ENCODE measurements around the gene VDAC1.
"Not testable (repeated sequence)": the region's sequence is repeated elsewhere in the genome, so short reads cannot be mapped to it uniquely, and the experiment has no call there.

The VDAC1 gene

DNA sequence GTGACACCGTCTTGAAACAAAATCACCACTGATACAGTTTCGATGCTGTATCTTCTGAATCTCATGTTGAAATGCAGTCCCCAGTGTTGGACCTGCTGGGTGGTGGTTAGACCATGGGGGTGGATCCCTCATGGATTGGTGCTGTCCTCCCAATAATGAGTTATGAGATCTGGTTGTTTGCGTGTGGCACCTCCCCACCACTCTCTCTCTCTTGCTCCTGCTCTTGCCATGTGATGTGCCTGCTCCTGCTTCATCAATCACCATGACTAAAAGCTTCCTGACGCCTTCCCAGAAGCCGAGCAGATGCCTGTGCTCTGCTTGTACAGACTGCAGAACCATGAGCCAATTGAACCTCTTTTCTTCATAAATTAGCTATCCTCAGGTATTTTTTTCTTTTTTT is 21.1 kb downstream of the VDAC1 start:
- Histone ChIP-seq H4K20me1 (peaks cover 27 to 97% (median 90%) of the 10 kb centered on the region in 11 experiments; a peak in 20 of 22 replicates), H3K9me3 (replicated peaks in 1 of 11) (no peaks in the 10 kb centered on the region), H3K4me3 (no peak overlapping the region), H3K4me2 (peak overlapping the region in 7 of 11 experiments; percentile 41 to 100 (median 97); a peak in 12 of 22 replicates), H3K9ac (peak overlapping the region in 2 of 11 experiments; percentile 23 to 27; a peak in 1 of 22 replicates), H3K36me3 (peaks cover 85 to 100% (median 92%) of the 10 kb centered on the region in 11 experiments), H3K27ac (peak overlapping the region in 3 of 11 experiments; percentile 3 to 24 (median 24); a peak in 4 of 22 replicates), H3K27me3 (no peaks in the 10 kb centered on the region), H3K4me1 (peaks cover 22 to 97% (median 77%) of the 10 kb centered on the region in 10 experiments)
- TF ChIP-seq Cebpa-rat (IDR thresholded peaks at IDR 0.05): no peak

DNA sequence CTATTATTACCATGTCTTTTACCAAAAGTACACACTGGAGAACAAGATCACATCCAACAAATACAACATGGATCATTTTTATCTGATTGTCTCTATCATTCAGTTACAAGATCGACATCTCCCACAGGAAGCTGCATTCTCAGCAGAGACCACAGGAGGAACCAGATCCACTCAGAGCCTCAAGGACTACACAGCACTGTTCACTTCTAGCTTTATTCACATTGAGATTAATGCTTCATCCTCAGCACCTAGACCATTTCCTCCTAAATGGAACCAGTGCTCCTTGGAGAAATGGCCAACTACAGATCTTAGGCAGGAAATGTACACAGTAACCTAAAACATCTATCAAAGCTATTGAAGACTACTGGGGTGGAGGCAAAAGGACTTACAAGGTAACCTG is 23.1 kb downstream of the VDAC1 start:
- no peak for TF ChIP-seq Cebpa-rat (IDR thresholded peaks at IDR 0.05)
- Histone ChIP-seq H3K9me3 (replicated peaks in 1 of 11) (no peaks in the 10 kb centered on the region), H3K4me1 (peaks cover 41 to 82% (median 74%) of the 10 kb centered on the region in 10 experiments), H3K4me2 (peak overlapping the region in 8 of 11 experiments; percentile 10 to 97 (median 58); a peak in 13 of 22 replicates), H3K36me3 (peaks cover 75 to 95% (median 87%) of the 10 kb centered on the region in 11 experiments), H4K20me1 (peaks cover 38 to 95% (median 85%) of the 10 kb centered on the region in 11 experiments; a peak in 20 of 22 replicates), H3K4me3 (no peak overlapping the region), H3K27me3 (no peaks in the 10 kb centered on the region), H3K9ac (peak overlapping the region in 3 of 11 experiments; percentile 1 to 43 (median 2); a peak in 4 of 22 replicates), H3K27ac (peak overlapping the region in 2 of 11 experiments; percentile 3 to 32; a peak in 2 of 22 replicates)

DNA sequence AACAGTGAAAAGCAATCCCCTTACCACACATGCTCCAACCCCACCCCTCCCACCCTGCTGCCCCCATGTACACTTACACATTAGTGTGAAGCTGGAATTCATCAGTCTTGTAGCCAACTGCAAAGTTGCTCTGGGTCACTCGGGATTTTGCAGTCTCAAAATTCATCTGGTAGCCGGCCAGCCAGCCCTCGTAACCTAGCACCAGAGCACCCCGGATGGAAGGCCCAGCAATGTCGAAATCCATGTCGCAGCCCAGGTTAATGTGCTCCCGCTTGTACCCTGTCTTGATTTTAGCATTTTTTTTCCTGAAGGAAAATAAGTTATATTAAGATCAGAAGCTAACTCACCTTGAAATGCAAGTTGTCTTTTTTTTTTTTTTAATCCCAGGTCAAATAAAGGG is 24.1 kb downstream of the VDAC1 start:
- H3K4me3 ChIP-seq: no peak overlapping the region
- H3K36me3 ChIP-seq: peaks cover 77 to 99% (median 92%) of the 10 kb centered on the region in 11 experiments
- H3K9ac ChIP-seq: peak overlapping the region in 4 of 11 experiments; percentile 2 to 43 (median 6); a peak in 1 of 22 replicates
- peak overlapping the region in 2 of 11 experiments; percentile 18 to 32; a peak in 2 of 22 replicates for H3K27ac ChIP-seq
- TF ChIP-seq Cebpa-rat (IDR thresholded peaks at IDR 0.05): no peak
- H3K4me2 ChIP-seq: peak overlapping the region in 5 of 11 experiments; percentile 51 to 97 (median 66); a peak in 9 of 22 replicates
- no peaks in the 10 kb centered on the region for H3K27me3 ChIP-seq
- H3K9me3 ChIP-seq (replicated peaks in 1 of 11): no peaks in the 10 kb centered on the region
- peaks cover 40 to 71% (median 63%) of the 10 kb centered on the region in 10 experiments for H3K4me1 ChIP-seq
- H4K20me1 ChIP-seq: peaks cover 36 to 93% (median 79%) of the 10 kb centered on the region in 11 experiments; a peak in 19 of 22 replicates

DNA sequence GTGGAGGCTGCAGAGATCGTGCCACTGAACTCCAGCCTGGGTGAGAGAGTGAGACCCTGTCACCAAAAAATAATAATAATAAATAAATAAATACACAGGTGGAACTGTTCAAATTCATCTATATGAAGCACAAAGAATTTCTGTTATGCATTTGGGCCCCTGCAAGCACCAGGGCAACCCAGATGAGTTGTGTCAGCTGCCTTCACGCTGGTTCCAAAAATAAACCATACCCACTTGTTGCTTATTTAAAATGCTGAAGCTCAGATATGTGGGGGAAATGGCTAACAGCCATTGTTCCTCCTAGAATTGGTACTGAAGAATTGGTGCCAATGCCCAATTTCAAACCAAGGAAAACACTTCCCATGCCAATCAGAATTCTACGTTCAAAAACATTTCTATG is 25.8 kb downstream of the VDAC1 start:
- H3K27me3 ChIP-seq: no peaks in the 10 kb centered on the region
- peaks cover 37 to 54% (median 46%) of the 10 kb centered on the region in 10 experiments for H3K4me1 ChIP-seq
- peaks cover 26 to 88% (median 62%) of the 10 kb centered on the region in 11 experiments; a peak in 17 of 22 replicates for H4K20me1 ChIP-seq
- H3K9ac ChIP-seq: peak overlapping the region in 4 of 11 experiments; percentile 38 to 64 (median 50); a peak in 2 of 22 replicates
- H3K27ac ChIP-seq: peak overlapping the region in 3 of 11 experiments; percentile 67 to 81 (median 76); a peak in 5 of 22 replicates
- TF ChIP-seq Cebpa-rat (IDR thresholded peaks at IDR 0.05): no peak
- H3K9me3 ChIP-seq (replicated peaks in 1 of 11): no peaks in the 10 kb centered on the region
- no peak overlapping the region for H3K4me3 ChIP-seq
- H3K4me2 ChIP-seq: peak overlapping the region in 4 of 11 experiments; percentile 69 to 87 (median 83); a peak in 9 of 22 replicates
- H3K36me3 ChIP-seq: peaks cover 77 to 99% (median 94%) of the 10 kb centered on the region in 11 experiments

DNA sequence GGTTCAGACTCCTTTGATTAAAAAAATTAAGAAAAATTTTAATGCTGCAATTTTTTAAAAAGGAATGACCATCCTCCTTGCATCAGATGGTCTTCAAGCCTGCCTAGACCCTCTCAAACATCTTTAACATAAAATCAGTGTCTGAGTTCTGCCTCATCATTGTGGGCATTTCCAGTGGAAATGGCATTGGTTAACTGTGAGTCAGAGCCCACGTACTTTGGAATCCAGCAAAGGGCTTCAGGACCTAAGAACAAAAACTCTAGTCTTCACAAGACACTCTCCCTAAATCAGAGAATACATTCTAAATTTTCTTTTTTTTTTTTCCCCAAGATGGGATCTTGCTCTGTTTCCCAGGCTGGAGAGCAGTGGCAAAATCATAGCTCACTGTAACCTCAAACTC is 26.9 kb downstream of the VDAC1 start:
- Histone ChIP-seq H3K36me3 (peaks cover 77 to 99% (median 94%) of the 10 kb centered on the region in 11 experiments), H3K4me2 (peak overlapping the region in 7 of 11 experiments; percentile 20 to 87 (median 71); a peak in 13 of 22 replicates), H3K9me3 (replicated peaks in 1 of 11) (no peaks in the 10 kb centered on the region), H3K9ac (peak overlapping the region in 9 of 11 experiments; percentile 10 to 64 (median 43); a peak in 14 of 22 replicates), H3K27me3 (no peaks in the 10 kb centered on the region), H3K4me1 (peaks cover 29 to 47% (median 40%) of the 10 kb centered on the region in 10 experiments), H3K27ac (peak overlapping the region; percentile 11 to 81 (median 54); a peak in 18 of 22 replicates), H3K4me3 (0 out of 20 replicates have a peak overlapping the region, but pooled peaks of 1 of the 10 experiments have one; percentile 2), H4K20me1 (peaks cover 26 to 82% (median 59%) of the 10 kb centered on the region in 11 experiments; a peak in 17 of 22 replicates)
- TF ChIP-seq Cebpa-rat (IDR thresholded peaks at IDR 0.05): no peak

DNA sequence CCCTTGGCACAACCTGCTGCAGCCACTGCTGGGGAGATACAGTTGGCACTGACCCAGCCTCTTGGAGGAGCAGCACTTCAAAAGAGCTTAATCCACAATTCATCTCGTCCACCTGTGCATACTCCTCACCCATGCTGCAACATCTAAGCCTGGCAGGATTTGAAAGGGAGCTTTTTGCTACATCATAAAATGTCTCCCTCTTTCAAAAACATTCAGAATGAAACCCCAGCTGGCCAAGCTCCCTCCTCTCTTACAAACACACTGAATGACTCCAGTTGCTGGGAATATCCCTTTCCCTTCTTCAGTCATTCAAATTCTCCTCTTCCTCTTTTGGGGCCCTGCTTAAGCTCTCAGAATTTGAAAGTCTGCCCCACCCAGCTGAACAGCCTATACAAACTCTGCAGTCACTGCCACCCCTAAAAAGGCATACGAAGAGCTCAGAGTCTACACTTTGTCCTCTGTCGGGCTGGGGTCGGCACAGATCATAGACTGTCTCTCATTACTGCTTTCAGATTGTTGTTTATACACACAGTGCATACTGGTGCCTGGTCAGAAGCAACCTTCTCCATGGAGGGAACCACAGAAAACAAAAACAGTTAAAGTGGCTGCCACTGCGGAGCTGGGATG is 27.5 kb downstream of the VDAC1 start:
- H3K27ac ChIP-seq: peak overlapping the region in 10 of 11 experiments; percentile 32 to 81 (median 59); a peak in 18 of 22 replicates
- peaks cover 23 to 45% (median 38%) of the 10 kb centered on the region in 10 experiments for H3K4me1 ChIP-seq
- peak overlapping the region in 6 of 11 experiments; percentile 34 to 87 (median 76); a peak in 11 of 22 replicates for H3K4me2 ChIP-seq
- H3K4me3 ChIP-seq: 0 out of 20 replicates have a peak overlapping the region, but pooled peaks of 1 of the 10 experiments have one; percentile 2
- peak overlapping the region in 9 of 11 experiments; percentile 17 to 64 (median 51); a peak in 14 of 22 replicates for H3K9ac ChIP-seq
- H3K9me3 ChIP-seq (replicated peaks in 1 of 11): no peaks in the 10 kb centered on the region
- TF ChIP-seq Cebpa-rat (IDR thresholded peaks at IDR 0.05): no peak
- H3K27me3 ChIP-seq: no peaks in the 10 kb centered on the region
- peaks cover 77 to 99% (median 94%) of the 10 kb centered on the region in 11 experiments for H3K36me3 ChIP-seq
- peaks cover 26 to 79% (median 56%) of the 10 kb centered on the region in 11 experiments; a peak in 17 of 22 replicates for H4K20me1 ChIP-seq

DNA sequence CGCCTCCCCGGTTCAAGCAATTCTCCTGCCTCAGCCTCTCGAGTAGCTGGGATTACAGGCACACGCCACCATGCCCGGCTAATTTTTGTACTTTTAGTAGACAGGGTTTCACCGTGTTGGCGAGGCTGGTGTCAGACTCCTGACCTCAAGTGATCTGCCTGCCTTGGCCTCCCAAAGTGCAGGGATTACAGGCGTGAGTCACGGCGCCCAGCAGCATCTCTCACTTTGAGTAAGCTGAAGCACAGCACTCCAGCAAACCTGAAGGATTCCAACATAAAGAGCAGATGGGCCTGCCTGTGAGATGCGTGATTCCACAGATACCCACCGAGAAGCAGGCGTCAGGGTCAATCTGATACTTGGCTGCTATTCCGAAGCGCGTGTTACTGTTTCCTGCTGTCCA is 29.2 kb downstream of the VDAC1 start:
- not testable (repeated sequence) for H3K9me3 ChIP-seq (replicated peaks in 1 of 11); H3K27ac ChIP-seq; H3K9ac ChIP-seq; H3K27me3 ChIP-seq; H3K4me3 ChIP-seq; H3K4me2 ChIP-seq
- H4K20me1 ChIP-seq: peaks cover 11 to 62% (median 40%) of the 10 kb centered on the region in 11 experiments; a peak in 17 of 22 replicates
- H3K4me1 ChIP-seq: peaks cover 11 to 47% (median 29%) of the 10 kb centered on the region in 10 experiments
- peaks cover 71 to 100% (median 92%) of the 10 kb centered on the region in 11 experiments for H3K36me3 ChIP-seq

DNA sequence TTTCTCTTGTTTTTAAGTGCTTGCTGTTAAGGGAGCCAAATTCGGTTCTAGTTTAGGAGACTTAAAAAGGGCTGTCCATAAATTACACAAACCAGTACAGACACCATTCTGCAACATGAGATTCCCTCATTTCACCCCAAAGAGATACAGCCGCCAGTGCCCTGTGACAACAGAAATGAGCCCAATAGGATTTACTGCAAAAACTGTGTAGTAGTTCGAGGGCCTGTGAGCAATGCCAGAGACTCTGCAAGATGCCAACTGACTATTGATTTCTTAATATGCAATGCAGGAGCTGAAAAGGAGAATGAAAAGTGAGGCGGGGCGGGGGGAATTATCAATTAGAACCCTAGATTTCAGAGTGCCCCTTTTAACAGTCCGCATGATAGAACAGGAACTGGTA is 30.6 kb downstream of the VDAC1 start:
- H3K4me3 ChIP-seq: no peak overlapping the region
- TF ChIP-seq Cebpa-rat (IDR thresholded peaks at IDR 0.05): no peak
- no peak overlapping the region for H3K9ac ChIP-seq
- H3K36me3 ChIP-seq: peaks cover 66 to 89% (median 84%) of the 10 kb centered on the region in 11 experiments
- peaks cover 8 to 51% (median 29%) of the 10 kb centered on the region in 11 experiments; a peak in 17 of 22 replicates for H4K20me1 ChIP-seq
- no peak overlapping the region for H3K4me2 ChIP-seq
- no peaks in the 10 kb centered on the region for H3K9me3 ChIP-seq (replicated peaks in 1 of 11)
- H3K27me3 ChIP-seq: no peaks in the 10 kb centered on the region
- no peak overlapping the region for H3K27ac ChIP-seq
- H3K4me1 ChIP-seq: peaks cover 19 to 56% (median 42%) of the 10 kb centered on the region in 10 experiments
